ENCODE measurements around the gene NEK8. TPM values are rescaled to one million over a fixed set of nuclear protein-coding genes. Genes with fewer than 3 reads are reported as not detected.

The NEK8 gene
- polyA plus RNA-seq, 1 donor from 2014 or later, result 1.5 TPM

DNA sequence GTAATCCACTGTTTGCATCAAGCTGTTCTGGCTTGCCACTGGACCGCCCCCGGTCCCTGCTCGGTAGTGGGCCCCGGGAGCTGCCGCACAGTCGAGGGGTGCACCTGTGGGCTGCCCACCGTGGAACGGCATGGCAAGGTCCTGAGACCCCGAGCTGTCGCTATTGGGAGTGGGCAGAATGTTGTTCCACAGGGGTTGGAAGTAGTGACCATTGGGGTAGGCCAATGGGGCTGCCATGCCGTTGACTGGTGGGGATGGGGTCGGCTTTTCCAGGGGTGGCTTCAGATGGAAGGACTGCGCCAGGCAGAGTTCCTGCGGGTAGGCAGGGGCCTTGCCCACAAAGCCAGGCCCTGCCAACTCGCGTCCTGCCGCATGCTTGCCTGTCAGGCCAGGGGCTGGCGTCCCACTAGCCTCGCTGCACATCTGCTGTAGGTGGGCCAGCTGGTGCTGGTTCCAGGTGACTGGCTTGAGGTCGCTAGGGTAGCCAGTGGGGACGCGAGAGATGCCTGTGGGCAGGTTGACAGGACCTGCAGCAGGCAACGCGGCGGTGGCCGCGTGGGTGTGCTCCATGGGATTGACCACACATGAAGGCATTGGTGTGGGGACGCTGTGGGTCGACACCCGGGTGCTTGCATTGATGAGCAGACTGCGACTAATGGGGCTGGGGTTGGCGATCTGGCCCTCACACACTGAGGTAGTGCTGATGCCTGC, 30.0 kb downstream of the NEK8 start:
- Histone ChIP-seq H3K36me3 (ENCODE audit: insufficient read depth, low read length) (peaks cover 4% of the 10 kb centered on the region), H3K27me3 (ENCODE audit: insufficient read depth, low read depth, low read length) (no peaks in the 10 kb centered on the region), H4K20me1 (ENCODE audit: insufficient read depth) (no peaks in the 10 kb centered on the region), H3K4me3 (ENCODE audit: low read length) (no peak overlapping the region), H3K79me2 (replicated peaks; ENCODE audit: insufficient read depth, low read length) (no peaks in the 10 kb centered on the region), H3K9me2 (ENCODE audit: insufficient read depth, low read length) (no peaks in the 10 kb centered on the region), H2AFZ (ENCODE audit: low read depth, low read length) (no peak overlapping the region), H3K9me3 (ENCODE audit: low read length) (no peaks in the 10 kb centered on the region), H3K27ac (ENCODE audit: low read length) (no peak overlapping the region), H3K4me2 (ENCODE audit: low read length) (no peak overlapping the region), H3F3A (ENCODE audit: insufficient read depth, low read length, poor library complexity, severe bottlenecking) (no peaks in the 10 kb centered on the region), H3K9ac (ENCODE audit: low read length) (no peak overlapping the region)
- TF ChIP-seq EZH2 (IDR thresholded peaks at IDR 0.05; ENCODE audit: borderline replicate concordance, insufficient read depth, low read length, poor library complexity, severe bottlenecking) (no peak), RAD21 (conservative IDR thresholded peaks at IDR 0.05) (no peak), MXI1 (conservative IDR thresholded peaks at IDR 0.05; ENCODE audit: poor library complexity, severe bottlenecking) (no peak), EP300 (conservative IDR thresholded peaks at IDR 0.05; ENCODE audit: poor library complexity, severe bottlenecking) (no peak), TAF1 (IDR thresholded peaks at IDR 0.05; ENCODE audit: low read depth) (no peak)
- TF ChIP-seq, protein P1, sequence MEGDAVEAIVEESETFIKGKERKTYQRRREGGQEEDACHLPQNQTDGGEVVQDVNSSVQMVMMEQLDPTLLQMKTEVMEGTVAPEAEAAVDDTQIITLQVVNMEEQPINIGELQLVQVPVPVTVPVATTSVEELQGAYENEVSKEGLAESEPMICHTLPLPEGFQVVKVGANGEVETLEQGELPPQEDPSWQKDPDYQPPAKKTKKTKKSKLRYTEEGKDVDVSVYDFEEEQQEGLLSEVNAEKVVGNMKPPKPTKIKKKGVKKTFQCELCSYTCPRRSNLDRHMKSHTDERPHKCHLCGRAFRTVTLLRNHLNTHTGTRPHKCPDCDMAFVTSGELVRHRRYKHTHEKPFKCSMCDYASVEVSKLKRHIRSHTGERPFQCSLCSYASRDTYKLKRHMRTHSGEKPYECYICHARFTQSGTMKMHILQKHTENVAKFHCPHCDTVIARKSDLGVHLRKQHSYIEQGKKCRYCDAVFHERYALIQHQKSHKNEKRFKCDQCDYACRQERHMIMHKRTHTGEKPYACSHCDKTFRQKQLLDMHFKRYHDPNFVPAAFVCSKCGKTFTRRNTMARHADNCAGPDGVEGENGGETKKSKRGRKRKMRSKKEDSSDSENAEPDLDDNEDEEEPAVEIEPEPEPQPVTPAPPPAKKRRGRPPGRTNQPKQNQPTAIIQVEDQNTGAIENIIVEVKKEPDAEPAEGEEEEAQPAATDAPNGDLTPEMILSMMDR (IDR thresholded peaks at IDR 0.05; ENCODE audit: poor library complexity, severe bottlenecking), result no peak

DNA sequence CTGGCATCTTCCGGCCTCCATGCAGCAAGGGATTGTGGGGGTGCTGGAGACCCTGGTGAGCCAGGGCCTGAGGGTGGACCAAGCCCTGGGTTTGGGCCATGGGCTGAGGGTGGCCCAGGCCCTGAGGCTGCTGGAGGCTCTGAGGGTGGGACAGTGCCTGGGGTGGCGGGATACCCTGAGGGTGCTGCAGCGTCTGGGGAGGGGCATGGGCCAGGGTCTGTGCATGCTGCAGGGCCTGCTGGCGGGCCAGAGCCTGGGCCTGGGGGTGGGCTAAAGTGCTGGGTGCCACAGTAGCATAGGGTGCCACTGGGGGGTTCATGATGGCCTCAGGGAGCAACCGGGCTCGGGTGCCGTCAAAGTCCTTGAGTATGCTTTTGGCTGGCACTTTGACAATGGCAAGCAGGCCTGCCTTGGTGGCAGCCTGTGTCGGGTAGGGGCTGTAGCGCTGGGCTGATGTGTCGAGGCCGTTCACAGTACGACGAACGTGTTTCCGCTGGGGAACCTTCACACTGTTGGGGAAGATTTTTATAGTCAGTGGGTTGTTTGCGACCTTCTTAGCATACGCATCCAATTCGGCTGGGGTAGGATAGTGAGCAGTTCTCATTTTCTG, 30.8 kb downstream of the NEK8 start:
- TF ChIP-seq EZH2 (IDR thresholded peaks at IDR 0.05; ENCODE audit: borderline replicate concordance, insufficient read depth, low read length, poor library complexity, severe bottlenecking) (no peak), EP300 (conservative IDR thresholded peaks at IDR 0.05; ENCODE audit: poor library complexity, severe bottlenecking) (no peak), TAF1 (IDR thresholded peaks at IDR 0.05; ENCODE audit: low read depth) (no peak), RAD21 (conservative IDR thresholded peaks at IDR 0.05) (no peak), SMC3 (conservative IDR thresholded peaks at IDR 0.05; ENCODE audit: poor library complexity) (no peak), MXI1 (conservative IDR thresholded peaks at IDR 0.05; ENCODE audit: poor library complexity, severe bottlenecking) (no peak), POLR2AphosphoS5 (IDR thresholded peaks at IDR 0.05) (no peak)
- TF ChIP-seq, protein P1 (IDR thresholded peaks at IDR 0.05; ENCODE audit: poor library complexity, severe bottlenecking), result no peak
- TF ChIP-seq, protein P2, sequence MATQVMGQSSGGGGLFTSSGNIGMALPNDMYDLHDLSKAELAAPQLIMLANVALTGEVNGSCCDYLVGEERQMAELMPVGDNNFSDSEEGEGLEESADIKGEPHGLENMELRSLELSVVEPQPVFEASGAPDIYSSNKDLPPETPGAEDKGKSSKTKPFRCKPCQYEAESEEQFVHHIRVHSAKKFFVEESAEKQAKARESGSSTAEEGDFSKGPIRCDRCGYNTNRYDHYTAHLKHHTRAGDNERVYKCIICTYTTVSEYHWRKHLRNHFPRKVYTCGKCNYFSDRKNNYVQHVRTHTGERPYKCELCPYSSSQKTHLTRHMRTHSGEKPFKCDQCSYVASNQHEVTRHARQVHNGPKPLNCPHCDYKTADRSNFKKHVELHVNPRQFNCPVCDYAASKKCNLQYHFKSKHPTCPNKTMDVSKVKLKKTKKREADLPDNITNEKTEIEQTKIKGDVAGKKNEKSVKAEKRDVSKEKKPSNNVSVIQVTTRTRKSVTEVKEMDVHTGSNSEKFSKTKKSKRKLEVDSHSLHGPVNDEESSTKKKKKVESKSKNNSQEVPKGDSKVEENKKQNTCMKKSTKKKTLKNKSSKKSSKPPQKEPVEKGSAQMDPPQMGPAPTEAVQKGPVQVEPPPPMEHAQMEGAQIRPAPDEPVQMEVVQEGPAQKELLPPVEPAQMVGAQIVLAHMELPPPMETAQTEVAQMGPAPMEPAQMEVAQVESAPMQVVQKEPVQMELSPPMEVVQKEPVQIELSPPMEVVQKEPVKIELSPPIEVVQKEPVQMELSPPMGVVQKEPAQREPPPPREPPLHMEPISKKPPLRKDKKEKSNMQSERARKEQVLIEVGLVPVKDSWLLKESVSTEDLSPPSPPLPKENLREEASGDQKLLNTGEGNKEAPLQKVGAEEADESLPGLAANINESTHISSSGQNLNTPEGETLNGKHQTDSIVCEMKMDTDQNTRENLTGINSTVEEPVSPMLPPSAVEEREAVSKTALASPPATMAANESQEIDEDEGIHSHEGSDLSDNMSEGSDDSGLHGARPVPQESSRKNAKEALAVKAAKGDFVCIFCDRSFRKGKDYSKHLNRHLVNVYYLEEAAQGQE (IDR thresholded peaks at IDR 0.05; ENCODE audit: borderline replicate concordance), result no peak
- no peak overlapping the region for H2AFZ ChIP-seq (ENCODE audit: low read depth, low read length)
- no peak overlapping the region for H3K9ac ChIP-seq (ENCODE audit: low read length)
- H3K79me2 ChIP-seq (replicated peaks; ENCODE audit: insufficient read depth, low read length), result no peaks in the 10 kb centered on the region
- no peaks in the 10 kb centered on the region for H3K9me3 ChIP-seq (ENCODE audit: low read length)
- H3K4me3 ChIP-seq (ENCODE audit: low read length), result no peak overlapping the region
- no peak overlapping the region for H3K4me2 ChIP-seq (ENCODE audit: low read length)
- H3K27me3 ChIP-seq (ENCODE audit: insufficient read depth, low read depth, low read length), result no peaks in the 10 kb centered on the region
- H3K27ac ChIP-seq (ENCODE audit: low read length), result no peak overlapping the region
- no peaks in the 10 kb centered on the region for H3F3A ChIP-seq (ENCODE audit: insufficient read depth, low read length, poor library complexity, severe bottlenecking)
- peaks cover 4% of the 10 kb centered on the region for H3K36me3 ChIP-seq (ENCODE audit: insufficient read depth, low read length)
- no peaks in the 10 kb centered on the region for H4K20me1 ChIP-seq (ENCODE audit: insufficient read depth)
- no peaks in the 10 kb centered on the region for H3K9me2 ChIP-seq (ENCODE audit: insufficient read depth, low read length)
